GM12878 (cell line): ENCODE results near the gene RIOX2. TPM values are rescaled to one million over a fixed set of nuclear protein-coding genes. Genes with fewer than 3 reads are reported as not detected.

Experiments
- ATAC-seq: fragments of 200-7000 bp; cut with Tn5 transposase; 3 replicates; pipeline ENCODE4 v1.9.1; 2020; ENCODE audit warnings: mild to moderate bottlenecking, moderate library complexity
- BruUV-seq: library from RNA; stranded (reverse); fragments of 400-500 nt; replicated peaks from 2 replicates; lab custom pipeline; 2021; lab: Mats Ljungman, UMichigan
- CTCF ChIA-PET: fragments of 300-600 bp; sonication (Branson Sonifier 250); formaldehyde crosslinking; extraction: SDS; loops from one replicate; lab custom pipeline; 2021; ENCODE audit warnings: inconsistent platforms; lab: Yijun Ruan, JAX
- POLR2A ChIA-PET: fragments of 350-600 bp; formaldehyde crosslinking; extraction: SDS; loops from one replicate; lab custom pipeline; 2021; ENCODE audit warnings: inconsistent platforms; lab: Charles Lee
- RAD21 ChIA-PET: fragments of 300-600 bp; sonication (Branson Sonifier 250); formaldehyde crosslinking; loops from one replicate; lab custom pipeline; 2023; ENCODE audit warnings: antibody characterized with exemption; ENCODE audit not compliant: unreplicated experiment; lab: Charles Lee
- SMC1A ChIA-PET: fragments of 300-600 bp; sonication (Branson Sonifier 250); formaldehyde crosslinking; loops from one replicate; lab custom pipeline; 2023; ENCODE audit not compliant: unreplicated experiment, uncharacterized antibody; lab: Charles Lee
- DNase-seq: peaks from one replicate; pipeline ENCODE4 v3.0.0-alpha.2; 2011; ENCODE audit warnings: low read depth, low spot score
- FAIRE-seq: peaks from 3 replicates; lab custom pipeline; 2011; peaks lifted over from hg19 to GRCh38; lab: Jason Lieb, UNC
- H2AFZ ChIP-seq: 2 replicates; pipeline ENCODE4 v1.6.0; 2011; ENCODE audit warnings: low read depth, low read length, control low read depth; ENCODE audit not compliant: control insufficient read depth
- H3K27ac ChIP-seq: 2 replicates; pipeline ENCODE4 v1.5.1; 2011; ENCODE audit warnings: control low read depth; ENCODE audit not compliant: control insufficient read depth, insufficient read depth
- H3K27me3 ChIP-seq, 2 experiments: replicated peaks in 1 of 2; 2 replicates each; pipeline versions ENCODE4 v1.6.0 to v1.6.1; 2011; ENCODE audit warnings: low read length in 1 of 2; ENCODE audit not compliant: control insufficient read depth in 2 of 2, insufficient read depth in 2 of 2
- H3K36me3 ChIP-seq, 2 experiments: 2 replicates each; pipeline ENCODE4 v1.5.1; 2011; ENCODE audit warnings: low read length in 1 of 2; ENCODE audit not compliant: control insufficient read depth in 2 of 2, insufficient read depth in 2 of 2
- H3K4me1 ChIP-seq: 2 replicates; pipeline ENCODE4 v1.6.1; 2011; ENCODE audit warnings: mild to moderate bottlenecking, low read length, moderate library complexity, mixed read lengths; ENCODE audit not compliant: control insufficient read depth, insufficient read depth
- H3K4me2 ChIP-seq: 2 replicates; pipeline ENCODE4 v1.6.0; 2011; ENCODE audit warnings: control low read depth; ENCODE audit not compliant: control insufficient read depth, insufficient read depth
- H3K4me3 ChIP-seq: fragments of 200-600 bp; sonication (generic); 2 replicates; pipeline ENCODE4 v1.5.1; 2016
- H3K79me2 ChIP-seq: 2 replicates; pipeline ENCODE4 v1.6.0; 2011; ENCODE audit warnings: low read length; ENCODE audit not compliant: control insufficient read depth, insufficient read depth
- H3K9ac ChIP-seq: 2 replicates; pipeline ENCODE4 v1.8.0; 2011; ENCODE audit warnings: low read length, control low read depth, mixed read lengths; ENCODE audit not compliant: control insufficient read depth, insufficient read depth
- H3K9me3 ChIP-seq: replicated peaks from 3 replicates; pipeline ENCODE4 v1.5.1; 2011; ENCODE audit warnings: mild to moderate bottlenecking, low read length; ENCODE audit not compliant: control insufficient read depth, insufficient read depth
- H4K20me1 ChIP-seq: 2 replicates; pipeline ENCODE4 v1.6.0; 2011; ENCODE audit not compliant: control insufficient read depth, insufficient read depth
- BCL11A ChIP-seq: IDR thresholded peaks from 2 replicates; pipeline ENCODE4 v1.6.1; 2011; ENCODE audit warnings: low read depth, low read length
- CEBPB ChIP-seq, 2 experiments: fragments of 150-350 bp in 1 of 2; IDR thresholded peaks; 2 replicates each; pipeline ENCODE4 v1.6.1; 2012 to 2014; ENCODE audit warnings: low read depth in 2 of 2, low read length in 2 of 2, borderline replicate concordance in 1 of 2, inconsistent platforms in 1 of 2
- CEBPZ ChIP-seq: fragments of 150-350 bp; IDR thresholded peaks from 2 replicates; pipeline ENCODE4 v1.6.1; 2016; ENCODE audit warnings: low read depth, low read length
- CHD4 ChIP-seq: fragments of 200-600 bp; sonication (generic); IDR thresholded peaks from 2 replicates; pipeline ENCODE4 v1.6.1; 2016; ENCODE audit warnings: mild to moderate bottlenecking
- CREM ChIP-seq: IDR thresholded peaks from 2 replicates; pipeline ENCODE4 v1.6.1; 2014; ENCODE audit warnings: antibody characterized with exemption, low read depth
- EZH2 ChIP-seq: IDR thresholded peaks from 2 replicates; pipeline ENCODE4 v1.6.1; 2012; ENCODE audit warnings: low read depth, mild to moderate bottlenecking, control low read depth, inconsistent platforms, low read length, borderline replicate concordance; ENCODE audit not compliant: control insufficient read depth
- FOXK2 ChIP-seq: fragments of 450-650 bp; IDR thresholded peaks from 2 replicates; pipeline ENCODE4 v1.6.1; 2017; ENCODE audit warnings: mild to moderate bottlenecking, moderate library complexity
- GABPA ChIP-seq: IDR thresholded peaks from 2 replicates; pipeline ENCODE4 v1.6.1; 2014; ENCODE audit warnings: antibody characterized with exemption, low read depth, mild to moderate bottlenecking, inconsistent platforms
- GATAD2B ChIP-seq: fragments of 450-650 bp; conservative IDR thresholded peaks from 2 replicates; pipeline ENCODE4 v1.6.1; 2017; ENCODE audit warnings: low read depth, mild to moderate bottlenecking, moderate library complexity
- HCFC1 ChIP-seq: fragments of 150-350 bp; IDR thresholded peaks from 2 replicates; pipeline ENCODE4 v1.6.1; 2014; ENCODE audit warnings: low read length
- HDAC2 ChIP-seq: fragments of 200-600 bp; sonication (generic); IDR thresholded peaks from 2 replicates; pipeline ENCODE4 v1.6.1; 2017
- HDGF ChIP-seq: fragments of 450-650 bp; IDR thresholded peaks from 2 replicates; pipeline ENCODE4 v1.6.1; 2016; ENCODE audit warnings: antibody characterized with exemption
- KDM1A ChIP-seq: fragments of 200-600 bp; sonication (generic); IDR thresholded peaks from 2 replicates; pipeline ENCODE4 v1.6.1; 2016; ENCODE audit warnings: borderline replicate concordance
- KLF5 ChIP-seq: fragments of 450-650 bp; IDR thresholded peaks from 2 replicates; pipeline ENCODE4 v1.6.1; 2014; ENCODE audit warnings: mild to moderate bottlenecking; ENCODE audit not compliant: partially characterized antibody
- NR2C2 ChIP-seq: IDR thresholded peaks from 2 replicates; pipeline ENCODE4 v1.6.1; 2011; ENCODE audit warnings: borderline replicate concordance, low read depth; ENCODE audit not compliant: control insufficient read depth, insufficient read length
- NR2F1 ChIP-seq: fragments of 450-650 bp; conservative IDR thresholded peaks from 2 replicates; pipeline ENCODE4 v1.6.1; 2017; ENCODE audit warnings: mild to moderate bottlenecking
- PRDM15 ChIP-seq: fragments of 450-650 bp; formaldehyde crosslinking; IDR thresholded peaks from 2 replicates; pipeline ENCODE4 v1.4.0; 2020; ENCODE audit warnings: mild to moderate bottlenecking, moderate library complexity
- RFX5 ChIP-seq: IDR thresholded peaks from 2 replicates; pipeline ENCODE4 v1.6.1; 2011; ENCODE audit warnings: low read depth, low read length, improper control_type of control experiment
- SPI1 ChIP-seq: IDR thresholded peaks from 2 replicates; pipeline ENCODE4 v1.6.1; 2011; ENCODE audit warnings: low read depth, mild to moderate bottlenecking, low read length, moderate library complexity, borderline replicate concordance; ENCODE audit not compliant: insufficient read depth
- TCF7 ChIP-seq: IDR thresholded peaks from 2 replicates; pipeline ENCODE4 v1.6.1; 2014; ENCODE audit warnings: antibody characterized with exemption, borderline replicate concordance
- ZNF622 ChIP-seq: fragments of 450-650 bp; IDR thresholded peaks from 2 replicates; pipeline ENCODE4 v1.6.1; 2017; ENCODE audit warnings: mild to moderate bottlenecking, inconsistent platforms
- WGBS: methylation state at CpG from one replicate; pipeline ENCODE4 v1.1.6; 2016; ENCODE audit warnings: low lambda C conversion rate; ENCODE audit not compliant: insufficient replicate concordance, insufficient coverage; ENCODE audit errors: missing lambda C conversion rate; 5-methylcytosine and 5-hydroxymethylcytosine counted together
- in situ Hi-C: fragments of 300-500 bp; cut with MboI; formaldehyde crosslinking; loops from 9 replicates; pipeline ENCODE4 v1.14.3; 2018; ENCODE audit warnings: mixed read lengths
- intact Hi-C: fragments of 100-400 bp; cut with micrococcal nuclease; formaldehyde crosslinking; loops from one replicate; pipeline ENCODE4 v1.14.2; 2022; ENCODE audit not compliant: unreplicated experiment
- polyA plus RNA-seq, 11 experiments: library from polyadenylated mRNA; depleted of rRNA in 4 of 11; unstranded in 6 of 11; stranded (reverse) in 5 of 11; fragments of >200 nt; fragmentation: Nextera tagmentation in 4 of 11; fragmentation: Illumina TruSeq in 1 of 11; extraction: Ambion mirVana in 4 of 11; extraction: Trizol in 1 of 11; gene quantifications; 1 replicate in 1 of 11; 2 replicates in 10 of 11; pipeline versions ENCODE4 v1.2.1 to v1.2.3, GENCODE V29; 2011 to 2016; ENCODE audit warnings: inconsistent platforms in 2 of 11, missing spikeins in 2 of 11, low read depth in 1 of 11
- total RNA-seq, 4 experiments: library from RNA; depleted of rRNA in 3 of 4; stranded (reverse); fragments of >200 nt in 3 of 4; fragmentation: Illumina TruSeq in 1 of 4; extraction: Trizol in 1 of 4; gene quantifications; 2 replicates each; pipeline versions ENCODE4 v1.2.1 to v1.2.3, GENCODE V29; 2013 to 2021

The RIOX2 gene
- total and polyA plus RNA-seq, 10 of the 15 experiments (the other 5 are each of a cell fraction or from before 2014, with no cell fraction given): 24.1 to 52.6 (median 44.0) TPM

GRCh38 chr3:97896547-97896946 lies 75.7 kb downstream of the RIOX2 start (continued):
- no peak for TF ChIP-seq PRDM15 (CRISPR knock-in tag)
- no peak for TF ChIP-seq CREM
- no peak for TF ChIP-seq GABPA
- TF ChIP-seq KDM1A: no peak
- TF ChIP-seq ZNF622: no peak
- no peak for TF ChIP-seq CHD4
- no peak for TF ChIP-seq HCFC1
- no peak for TF ChIP-seq HDGF

GRCh38 chr3:97896129-97896528 lies 76.1 kb downstream of the RIOX2 start:
- Histone ChIP-seq H3K36me3 (no peaks in the 10 kb centered on the region), H3K9ac (no peak overlapping the region), H3K9me3 (no peaks in the 10 kb centered on the region), H3K4me2 (no peak overlapping the region), H3K27me3 (no peaks in the 10 kb centered on the region), H4K20me1 (no peaks in the 10 kb centered on the region), H2AFZ (no peak overlapping the region), H3K79me2 (no peaks in the 10 kb centered on the region), H3K4me3 (no peak overlapping the region), H3K27ac (no peak overlapping the region), H3K4me1 (peaks cover 10% of the 10 kb centered on the region)
- WGBS: 95% methylated on average over 1 of the region's 1 CpG
- intact Hi-C loops (no loop called here), in situ Hi-C loops (no loop called here)
- ATAC-seq: no peak
- no peak for DNase-seq
- POLR2A ChIA-PET: no interaction called here
- no peak for FAIRE-seq
- CTCF ChIA-PET: no interaction called here
- SMC1A ChIA-PET: no interaction called here
- no TSS peak for BruUV-seq
- RAD21 ChIA-PET: no interaction called here
- no peak for TF ChIP-seq TCF7
- TF ChIP-seq KLF5: no peak
- no peak for TF ChIP-seq NR2F1
- TF ChIP-seq SPI1: no peak
- no peak for TF ChIP-seq CHD4
- TF ChIP-seq CEBPZ: no peak
- TF ChIP-seq GATAD2B: no peak
- TF ChIP-seq FOXK2: no peak
- no peak for TF ChIP-seq EZH2
- no peak for TF ChIP-seq BCL11A
- no peak for TF ChIP-seq NR2C2
- TF ChIP-seq RFX5: no peak
- TF ChIP-seq CEBPB (IDR thresholded peaks at IDR 0.05; ENCODE audit: borderline replicate concordance in 1 of 2, low read depth in 2 of 2, low read length in 2 of 2): no peak
- no peak for TF ChIP-seq HDAC2
